GM11168 (cell line): ENCODE measurements around the gene POT1.
"Not testable (repeated sequence)": the region's sequence is repeated elsewhere in the genome, so short reads cannot be mapped to it uniquely, and the experiment has no call there.

ENCODE experiments used
- in situ Hi-C: fragments of 300-500 bp; cut with MboI; formaldehyde crosslinking; loops from one replicate; pipeline ENCODE4 v1.12.0; 2022; ENCODE audit warnings: low sequenced_read_pairs; ENCODE audit not compliant: unreplicated experiment

Gene POT1

GRCh38 chr7:124929467-124930172, at the start of gene POT1:
Gene POT1, minus strand, starts transcription at chr7:124929825. Its CDS starts 32,652 bp downstream, at chr7:124897173.
- in situ Hi-C loops, result no loop called here

- in situ Hi-C loops, result not testable (repeated sequence)
Measured at GRCh38 chr7:124975131-124975530, 45.5 kb upstream of the POT1 start.

GRCh38 chr7:124965553-124965952, 35.9 kb upstream of the POT1 start:
- in situ Hi-C loops, result no loop called here

GRCh38 chr7:124959676-124960075, 30.1 kb upstream of the POT1 start:
- in situ Hi-C loops, result no loop called here

- in situ Hi-C loops, result not testable (repeated sequence)
Measured at GRCh38 chr7:124957952-124958351, 28.3 kb upstream of the POT1 start.

- in situ Hi-C loops, result no loop called here
Measured at GRCh38 chr7:124956160-124956559, 26.5 kb upstream of the POT1 start.

- in situ Hi-C loops, result no loop called here
Measured at GRCh38 chr7:124954790-124955189, 25.2 kb upstream of the POT1 start.

- in situ Hi-C loops, result no loop called here
Measured at GRCh38 chr7:124945680-124946079, 16.1 kb upstream of the POT1 start.

GRCh38 chr7:124943472-124943871, 13.8 kb upstream of the POT1 start:
- in situ Hi-C loops, result no loop called here

GRCh38 chr7:124942399-124942798, 12.8 kb upstream of the POT1 start:
- in situ Hi-C loops, result no loop called here

GRCh38 chr7:124940306-124940705, 10.7 kb upstream of the POT1 start:
- in situ Hi-C loops, result no loop called here

- in situ Hi-C loops, result no loop called here
Measured at GRCh38 chr7:124938128-124938527, 8.5 kb upstream of the POT1 start.

GRCh38 chr7:124937076-124937475, 7.5 kb upstream of the POT1 start:
- in situ Hi-C loops, result no loop called here

- in situ Hi-C loops, result no loop called here
Measured at GRCh38 chr7:124934841-124935240, 5.2 kb upstream of the POT1 start.

GRCh38 chr7:124930655-124931597, 1.3 kb upstream of the POT1 start:
- in situ Hi-C loops, result no loop called here

- in situ Hi-C loops, result no loop called here
Measured at GRCh38 chr7:124930173-124930623, 573 bp upstream of the POT1 start.

- in situ Hi-C loops, result no loop called here
Measured at GRCh38 chr7:124924906-124925305, 4.7 kb downstream of the POT1 start.

- in situ Hi-C loops, result no loop called here
Measured at GRCh38 chr7:124922200-124922599, 7.4 kb downstream of the POT1 start.

GRCh38 chr7:124919841-124920240, 9.8 kb downstream of the POT1 start:
- in situ Hi-C loops, result no loop called here

- in situ Hi-C loops, result no loop called here
Measured at GRCh38 chr7:124918662-124919061, 11.0 kb downstream of the POT1 start.

GRCh38 chr7:124915242-124915641, 14.4 kb downstream of the POT1 start:
- in situ Hi-C loops, result no loop called here
